HCT116 (cell line): ENCODE results near the gene NEDD4L. TPM values are rescaled to one million over a fixed set of nuclear protein-coding genes. Genes with fewer than 3 reads are reported as not detected.

ENCODE experiments used
- ATAC-seq: fragments of 200-7000 bp; cut with Tn5 transposase; 2 replicates; pipeline ENCODE4 v1.9.1; 2020; ENCODE audit warnings: mild to moderate bottlenecking, moderate library complexity
- BruUV-seq: library from RNA; stranded (reverse); fragments of 400-500 nt; replicated peaks from 2 replicates; lab custom pipeline; 2021; lab: Mats Ljungman, UMichigan
- CTCF ChIA-PET: fragments of 300-600 bp; sonication (Branson Sonifier 250); formaldehyde crosslinking; loops from one replicate; lab custom pipeline; 2021; ENCODE audit warnings: antibody characterized with exemption; lab: Charles Lee
- POLR2A ChIA-PET: fragments of 300-600, 350-600 bp; sonication (Branson Sonifier 250); formaldehyde crosslinking; loops from one replicate; lab custom pipeline; 2021; ENCODE audit warnings: antibody characterized with exemption; lab: Charles Lee
- RAD21 ChIA-PET, 2 experiments: fragments of 300-600 bp; sonication (Branson Sonifier 250); formaldehyde crosslinking; loops; one replicate each; lab custom pipeline; 2023; ENCODE audit warnings: low total read pairs in 2 of 2; ENCODE audit not compliant: uncharacterized antibody in 2 of 2, unreplicated experiment in 2 of 2, low non-redundant PET in 1 of 2; lab: Charles Lee
- DNase-seq: peaks from one replicate; pipeline ENCODE4 v3.0.0-alpha.2; 2010; ENCODE audit warnings: low read depth, low spot score
- H2AFZ ChIP-seq: fragments of 200-600 bp; shearing (Covaris generic), sonication (generic); 2 replicates; pipeline ENCODE4 v1.6.1; 2017; ENCODE audit warnings: low read depth, mixed run types, mixed read lengths, antibody characterized with exemption, low read length; ENCODE audit not compliant: poor library complexity, severe bottlenecking
- H3K27ac ChIP-seq: 2 replicates; pipeline ENCODE4 v1.5.1; 2012; ENCODE audit warnings: low read depth, low read length
- H3K27me3 ChIP-seq: fragments of 200-600 bp; sonication (generic); 2 replicates; pipeline ENCODE4 v1.6.1; 2016; ENCODE audit warnings: mixed run types, low read length, mixed read lengths; ENCODE audit not compliant: insufficient read depth
- H3K36me3 ChIP-seq, 2 experiments: fragments of 200-500 bp in 1 of 2; fragments of 200-600 bp in 1 of 2; sonication (Bioruptor generic) in 1 of 2; sonication (generic) in 1 of 2; 2 replicates each; pipeline versions ENCODE4 v1.5.1 to v1.6.1; 2014 to 2016; ENCODE audit warnings: low read length in 2 of 2, inconsistent platforms in 1 of 2, mixed read lengths in 1 of 2, mixed run types in 1 of 2; ENCODE audit not compliant: insufficient read depth in 2 of 2, control insufficient read depth in 1 of 2
- H3K4me1 ChIP-seq, 2 experiments: fragments of 200-600 bp in 1 of 2; sonication (generic) in 1 of 2; 2 replicates each; pipeline versions ENCODE4 v1.5.1 to v1.6.1; 2012 to 2017; ENCODE audit warnings: low read length in 2 of 2, inconsistent platforms in 1 of 2, mild to moderate bottlenecking in 1 of 2, mixed read lengths in 1 of 2, mixed run types in 1 of 2, moderate library complexity in 1 of 2; ENCODE audit not compliant: insufficient read depth in 2 of 2, control insufficient read depth in 1 of 2
- H3K4me2 ChIP-seq: fragments of 200-600 bp; sonication (generic); 2 replicates; pipeline ENCODE4 v1.6.1; 2017; ENCODE audit warnings: mixed run types, low read length, mixed read lengths
- H3K4me3 ChIP-seq, 2 experiments: fragments of 200-600 bp in 1 of 2; sonication (generic) in 1 of 2; replicated peaks in 1 of 2; 2 replicates each; pipeline ENCODE4 v1.5.1; 2011 to 2016; ENCODE audit warnings: low read length in 2 of 2, control low read depth in 1 of 2, low read depth in 1 of 2, mild to moderate bottlenecking in 1 of 2, mixed read lengths in 1 of 2, mixed run types in 1 of 2
- H3K79me2 ChIP-seq: fragments of 200-600 bp; sonication (generic); 2 replicates; pipeline ENCODE4 v1.6.1; 2017; ENCODE audit warnings: mild to moderate bottlenecking, mixed run types, low read length, moderate library complexity, mixed read lengths; ENCODE audit not compliant: insufficient read depth
- H3K9ac ChIP-seq: fragments of 200-600 bp; sonication (generic); 2 replicates; pipeline ENCODE4 v1.6.1; 2016; ENCODE audit warnings: low read length, mixed read lengths
- H3K9me2 ChIP-seq: fragments of 200-600 bp; sonication (generic), shearing (Covaris generic); 2 replicates; pipeline ENCODE4 v1.6.1; 2017; ENCODE audit warnings: mixed run types, mild to moderate bottlenecking, moderate library complexity; ENCODE audit not compliant: insufficient read depth
- H3K9me3 ChIP-seq, 2 experiments: fragments of 200-500 bp in 1 of 2; fragments of 200-600 bp in 1 of 2; sonication (Bioruptor generic) in 1 of 2; sonication (generic) in 1 of 2; 2 replicates each; pipeline ENCODE4 v1.6.1; 2014 to 2017; ENCODE audit warnings: low read length in 2 of 2, mixed read lengths in 2 of 2, inconsistent platforms in 1 of 2, low read depth in 1 of 2, mild to moderate bottlenecking in 1 of 2, mixed run types in 1 of 2, moderate library complexity in 1 of 2; ENCODE audit not compliant: control insufficient read depth in 1 of 2, insufficient read depth in 1 of 2
- H4K20me1 ChIP-seq: fragments of 200-600 bp; sonication (generic), shearing (Covaris generic); 2 replicates; pipeline ENCODE4 v1.6.1; 2017; ENCODE audit warnings: mixed run types, mild to moderate bottlenecking, moderate library complexity; ENCODE audit not compliant: insufficient read depth
- ATF3 ChIP-seq: IDR thresholded peaks from 2 replicates; pipeline ENCODE4 v1.6.1; 2012
- CBX3 ChIP-seq: IDR thresholded peaks from 2 replicates; pipeline ENCODE4 v1.6.1; 2012; ENCODE audit warnings: low read depth
- CEBPB ChIP-seq: IDR thresholded peaks from 2 replicates; pipeline ENCODE4 v1.6.1; 2012; ENCODE audit warnings: low read depth
- CTCF ChIP-seq, 3 experiments: fragments of 200-600 bp in 1 of 3; sonication (generic) in 1 of 3; IDR thresholded peaks in 2 of 3; conservative IDR thresholded peaks in 1 of 3; 2 replicates each; pipeline ENCODE4 v1.5.1; 2012 to 2017; ENCODE audit warnings: low read depth in 2 of 3, low read length in 2 of 3, antibody characterized with exemption in 1 of 3, borderline replicate concordance in 1 of 3, control low read depth in 1 of 3, mild to moderate bottlenecking in 1 of 3, mixed read lengths in 1 of 3, mixed run types in 1 of 3, moderate library complexity in 1 of 3; ENCODE audit not compliant: insufficient read depth in 1 of 3
- EGR1 ChIP-seq: IDR thresholded peaks from 2 replicates; pipeline ENCODE4 v1.6.1; 2012; ENCODE audit warnings: low read depth
- ELF1 ChIP-seq: IDR thresholded peaks from 2 replicates; pipeline ENCODE4 v1.6.1; 2012; ENCODE audit warnings: low read depth, borderline replicate concordance
- FOSL1 ChIP-seq: IDR thresholded peaks from 2 replicates; pipeline ENCODE4 v1.6.1; 2012; ENCODE audit warnings: low read depth
- JUND ChIP-seq: IDR thresholded peaks from 2 replicates; pipeline ENCODE4 v1.6.1; 2012
- REST ChIP-seq: IDR thresholded peaks from 2 replicates; pipeline ENCODE4 v1.6.1; 2012; ENCODE audit warnings: low read depth
- SP1 ChIP-seq: IDR thresholded peaks from 2 replicates; pipeline ENCODE4 v1.6.1; 2012; ENCODE audit warnings: low read depth
- TCF7L2 ChIP-seq: IDR thresholded peaks from 2 replicates; pipeline ENCODE4 v1.7.0; 2011; ENCODE audit warnings: borderline replicate concordance, inconsistent platforms; ENCODE audit not compliant: insufficient read depth, insufficient read length; ENCODE audit errors: extremely low read depth
- YY1 ChIP-seq: IDR thresholded peaks from 2 replicates; pipeline ENCODE4 v1.6.1; 2011; ENCODE audit warnings: low read length, low read depth, moderate library complexity, mild to moderate bottlenecking; ENCODE audit not compliant: insufficient replicate concordance; ENCODE audit errors: extremely low read depth
- ZBTB33 ChIP-seq: IDR thresholded peaks from 2 replicates; pipeline ENCODE4 v1.6.1; 2011; ENCODE audit warnings: mild to moderate bottlenecking, low read length, moderate library complexity; ENCODE audit not compliant: insufficient replicate concordance; ENCODE audit errors: extremely low read depth
- ZFX ChIP-seq: fragments of 450-650 bp; IDR thresholded peaks from 2 replicates; pipeline ENCODE4 v1.6.1; 2017
- ZNF274 ChIP-seq: fragments of 200-500 bp; sonication (Bioruptor generic); IDR thresholded peaks from 2 replicates; pipeline ENCODE4 v1.6.1; 2014; ENCODE audit warnings: mild to moderate bottlenecking, low read depth, low read length, inconsistent platforms
- intact Hi-C: fragments of 100-400 bp; cut with micrococcal nuclease; formaldehyde crosslinking; loops from 2 replicates; pipeline ENCODE4 v1.10.0; 2022
- total RNA-seq: library from RNA; stranded (reverse); gene quantifications from one replicate; pipeline ENCODE4 v1.2.1, GENCODE V29; 2021; ENCODE audit not compliant: unreplicated experiment

Gene NEDD4L
- total RNA-seq, 1 experiment from 2014 or later, result 41.5 TPM

- ChIA-PET CTCF (no interaction called here), POLR2A (no interaction called here), RAD21 (no interaction called here)
- Histone ChIP-seq H2AFZ (no peak overlapping the region), H3K9ac (no peak overlapping the region), H3K4me2 (no peak overlapping the region), H3K4me3 (no peak overlapping the region), H4K20me1 (no peaks in the 10 kb centered on the region), H3K27ac (no peak overlapping the region), H3K27me3 (no peaks in the 10 kb centered on the region), H3K9me2 (no peaks in the 10 kb centered on the region), H3K4me1 (no peaks in the 10 kb centered on the region), H3K79me2 (no peaks in the 10 kb centered on the region), H3K9me3 (no peaks in the 10 kb centered on the region), H3K36me3 (peaks cover 4 to 8% of the 10 kb centered on the region in 2 experiments; a peak in 3 of 4 replicates)
- no peak for ATAC-seq
- intact Hi-C loops, result no loop called here
- TF ChIP-seq REST (no peak), ZFX (no peak), FOSL1 (no peak), JUND (no peak), YY1 (no peak), CEBPB (no peak), ZBTB33 (no peak), CTCF (IDR thresholded peaks at IDR 0.05 in 2 of 3, conservative IDR thresholded peaks at IDR 0.05 in 1 of 3; ENCODE audit: borderline replicate concordance in 1 of 3, insufficient read depth in 1 of 3, low read depth in 2 of 3, low read length in 2 of 3) (no peak), EGR1 (no peak), TCF7L2 (no peak), CBX3 (no peak), ATF3 (no peak), SP1 (no peak), ELF1 (no peak), ZNF274 (no peak)
- no TSS peak for BruUV-seq
- DNase-seq, result no peak
These were observed 307.8 kb downstream of the NEDD4L start for GRCh38 chr18:58351776-58352175.
